Fibroblast of lung (primary cell): ENCODE results near the gene PTPRQ.

Experiments used
- EZH2 ChIP-seq: IDR thresholded peaks from 2 replicates; pipeline ENCODE4 v1.5.1; 2012; ENCODE audit warnings: low read length, control low read depth, mild to moderate bottlenecking; ENCODE audit errors: missing control alignments
- TF ChIP-seq, protein P1 (sequence below), 2 donors: IDR thresholded peaks in 1 of 2; conservative IDR thresholded peaks in 1 of 2; 1 replicate in 1 of 2; 2 replicates in 1 of 2; pipeline ENCODE4 v1.5.1; 2011 to 2012; ENCODE audit warnings: low read length in 2 of 2, control low read depth in 1 of 2, inconsistent platforms in 1 of 2, low read depth in 1 of 2, mild to moderate bottlenecking in 1 of 2

DNA sequence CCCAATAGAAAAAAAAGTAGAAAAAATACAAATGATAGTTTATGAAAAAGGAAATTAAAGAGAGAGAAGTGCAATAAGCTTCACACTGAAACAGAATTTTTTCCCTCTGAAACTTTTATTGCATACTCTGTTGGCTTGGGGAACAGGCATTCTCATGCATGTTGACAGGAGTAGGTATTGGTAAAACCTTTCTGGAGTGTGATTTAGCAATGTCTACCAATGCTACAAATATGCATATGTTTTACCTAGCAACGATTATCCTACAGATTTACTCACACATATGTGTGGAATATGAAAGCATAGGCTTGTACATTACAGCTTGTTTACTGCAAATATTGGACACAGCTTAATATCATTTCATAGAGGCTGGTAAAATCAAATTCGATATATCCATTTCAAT is 137.7 kb downstream of the PTPRQ start:
- TF ChIP-seq EZH2: no peak
- TF ChIP-seq, protein P1, sequence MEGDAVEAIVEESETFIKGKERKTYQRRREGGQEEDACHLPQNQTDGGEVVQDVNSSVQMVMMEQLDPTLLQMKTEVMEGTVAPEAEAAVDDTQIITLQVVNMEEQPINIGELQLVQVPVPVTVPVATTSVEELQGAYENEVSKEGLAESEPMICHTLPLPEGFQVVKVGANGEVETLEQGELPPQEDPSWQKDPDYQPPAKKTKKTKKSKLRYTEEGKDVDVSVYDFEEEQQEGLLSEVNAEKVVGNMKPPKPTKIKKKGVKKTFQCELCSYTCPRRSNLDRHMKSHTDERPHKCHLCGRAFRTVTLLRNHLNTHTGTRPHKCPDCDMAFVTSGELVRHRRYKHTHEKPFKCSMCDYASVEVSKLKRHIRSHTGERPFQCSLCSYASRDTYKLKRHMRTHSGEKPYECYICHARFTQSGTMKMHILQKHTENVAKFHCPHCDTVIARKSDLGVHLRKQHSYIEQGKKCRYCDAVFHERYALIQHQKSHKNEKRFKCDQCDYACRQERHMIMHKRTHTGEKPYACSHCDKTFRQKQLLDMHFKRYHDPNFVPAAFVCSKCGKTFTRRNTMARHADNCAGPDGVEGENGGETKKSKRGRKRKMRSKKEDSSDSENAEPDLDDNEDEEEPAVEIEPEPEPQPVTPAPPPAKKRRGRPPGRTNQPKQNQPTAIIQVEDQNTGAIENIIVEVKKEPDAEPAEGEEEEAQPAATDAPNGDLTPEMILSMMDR (conservative IDR thresholded peaks at IDR 0.05 in 1 of 2, IDR thresholded peaks at IDR 0.05 in 1 of 2; ENCODE audit: low read depth in 1 of 2, low read length in 2 of 2): no peak
